ENCODE results near the gene TMTC2. TPM values are rescaled to one million over a fixed set of nuclear protein-coding genes. Genes with fewer than 3 reads are reported as not detected.

Gene TMTC2
- total RNA-seq = 1 to 10 TPM; 5.1 to 6.0 TPM

DNA sequence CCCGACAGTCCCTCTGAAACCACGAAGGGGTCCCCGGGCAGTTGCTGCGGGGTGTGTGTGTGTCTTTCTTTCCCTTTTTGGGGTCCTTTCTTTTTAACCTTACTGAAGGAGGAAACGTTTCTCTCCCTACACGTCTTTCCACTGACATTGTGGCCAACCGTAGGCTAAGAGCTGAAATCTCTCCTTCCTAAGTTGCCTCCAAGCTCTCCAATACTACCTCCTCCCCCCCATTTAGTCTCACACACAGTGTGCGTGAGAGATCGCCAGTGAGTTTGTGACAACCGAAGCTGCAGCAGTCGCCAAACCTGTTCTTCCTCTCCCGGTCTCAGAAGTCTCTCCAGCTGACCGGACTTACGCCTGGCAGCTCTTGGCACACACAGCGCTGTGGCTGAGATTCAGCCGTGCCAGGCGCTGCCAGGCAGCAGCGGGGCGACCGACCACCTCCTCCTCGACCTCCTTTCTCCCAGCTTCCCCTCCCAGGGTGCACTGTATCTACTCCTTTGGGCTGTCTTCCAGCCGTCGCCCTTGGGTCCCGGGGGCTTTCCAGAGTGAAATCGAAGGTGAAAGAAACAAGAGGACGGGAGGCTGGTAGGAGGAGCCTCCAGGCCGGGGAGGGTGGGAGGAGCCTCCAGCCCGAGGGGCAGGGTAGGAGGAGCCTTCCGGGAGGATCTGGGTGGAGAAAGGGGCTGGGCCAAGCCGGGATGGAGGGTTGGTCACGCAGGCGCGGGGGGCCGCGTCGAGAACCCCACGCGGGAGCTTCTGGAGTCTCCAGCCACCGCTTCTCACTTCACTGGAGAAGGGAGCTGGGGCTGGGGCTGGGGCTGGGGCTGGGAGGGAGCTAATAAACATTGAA is at the start of gene TMTC2:
Gene TMTC2, plus strand, starts transcription at position 739 of the 853 bp plus-strand sequence.
- POLR2A ChIA-PET = interaction anchor here (0.6 to 2.5 kb wide), 7 partner anchors 10 to 328 kb away, joined by 3 to 14 read pairs (median 4); partner anchors contain the start of genes CCDC59 and METTL25
- no peaks in the 10 kb centered on the region for H3K36me3 Mint-ChIP-seq (ENCODE audit: low read depth)
- peaks cover 21% of the 10 kb centered on the region for H3K27me3 Mint-ChIP-seq
- peak within 1 kb of the TSS; percentile 78 for H3K27ac Mint-ChIP-seq
- H3K4me1 Mint-ChIP-seq = peaks cover 22% of the 10 kb centered on the region
- no peaks in the 10 kb centered on the region for H3K9me3 Mint-ChIP-seq
- peak within 1 kb of the TSS; percentile 85 for H3K4me3 Mint-ChIP-seq
- CTCF ChIA-PET = interaction anchor here (0.5 to 3.6 kb wide), 42 partner anchors 9 to 1817 kb away, joined by 3 to 37 read pairs (median 4); partner anchors contain the start of genes CCDC59 and METTL25
- DNase-seq = peak; percentile 93

DNA sequence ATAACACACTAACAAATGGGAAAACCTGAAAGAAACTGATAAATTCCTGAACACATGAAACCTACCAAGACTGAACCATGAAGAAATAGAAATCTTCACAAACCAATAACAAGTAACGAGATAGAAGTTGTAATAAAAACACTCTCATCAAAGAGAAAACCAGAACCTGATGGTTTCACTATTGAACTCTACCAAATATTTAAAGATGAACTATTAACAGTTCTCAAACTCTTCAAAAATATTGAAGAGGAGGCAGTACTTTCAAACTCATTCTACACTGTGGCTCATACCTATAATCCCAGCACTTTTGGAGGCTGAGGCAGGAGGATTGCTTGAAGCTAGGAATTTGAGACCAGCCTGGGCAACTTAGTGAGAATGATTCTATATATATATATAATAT is 48.4 kb upstream of the TMTC2 start:
- Mint-ChIP-seq H3K4me1 (no peaks in the 10 kb centered on the region), H3K27ac (no peak overlapping the region), H3K9me3 (no peaks in the 10 kb centered on the region), H3K27me3 (no peaks in the 10 kb centered on the region), H3K4me3 (no peak overlapping the region), H3K36me3 (ENCODE audit: low read depth) (no peaks in the 10 kb centered on the region)
- DNase-seq = no peak
- CTCF ChIA-PET = no interaction called here
- POLR2A ChIA-PET = no interaction called here

DNA sequence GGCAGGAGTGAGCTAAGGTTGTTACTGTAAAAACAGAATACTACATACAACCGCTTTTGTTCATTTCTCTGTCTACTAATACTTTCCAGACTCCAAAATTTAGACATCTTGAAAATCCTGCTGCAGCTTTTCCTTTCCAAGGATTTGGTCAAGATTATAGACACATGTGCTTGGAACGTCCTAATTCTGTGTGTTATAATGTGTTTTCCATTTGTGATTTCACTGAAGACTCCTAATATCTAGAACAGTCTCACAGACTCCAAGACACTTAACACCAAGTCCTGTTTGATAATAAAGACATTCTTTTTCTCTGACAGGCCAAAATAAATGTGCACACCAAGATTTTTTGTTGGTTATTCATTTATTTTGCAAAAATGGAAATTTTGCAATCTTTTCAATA is 41.8 kb upstream of the TMTC2 start:
- H3K9me3 Mint-ChIP-seq = no peaks in the 10 kb centered on the region
- peaks cover 5% of the 10 kb centered on the region for H3K4me1 Mint-ChIP-seq
- no peak for DNase-seq
- H3K27me3 Mint-ChIP-seq = peaks cover 7% of the 10 kb centered on the region
- H3K4me3 Mint-ChIP-seq = no peak overlapping the region
- CTCF ChIA-PET = no interaction called here
- H3K36me3 Mint-ChIP-seq (ENCODE audit: low read depth) = no peaks in the 10 kb centered on the region
- H3K27ac Mint-ChIP-seq = no peak overlapping the region
- POLR2A ChIA-PET = no interaction called here

DNA sequence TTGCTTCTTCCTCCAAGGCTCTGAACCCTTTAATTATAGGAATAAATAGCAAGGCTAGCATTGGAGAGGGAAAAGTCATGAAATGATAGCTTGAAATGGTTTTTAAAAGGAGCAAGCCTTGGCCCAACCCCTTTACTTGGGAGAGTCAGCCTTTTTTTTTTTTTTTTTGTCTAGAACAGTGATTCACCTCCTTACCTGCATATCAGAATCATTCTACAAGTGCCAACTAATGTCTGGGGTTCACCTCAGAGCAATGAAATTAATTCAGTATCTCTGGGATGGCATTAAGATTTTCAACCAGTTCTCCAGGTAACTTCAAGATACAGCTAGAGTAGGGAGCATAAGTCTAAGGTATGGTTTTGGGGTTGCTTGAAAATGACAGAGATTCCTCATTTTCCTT is 41.3 kb upstream of the TMTC2 start:
- no peak for DNase-seq
- CTCF ChIA-PET = no interaction called here
- POLR2A ChIA-PET = interaction anchor here (0.9 kb wide), 1 partner anchor 41 kb away, joined by 4 read pairs; no protein-coding TSS in a partner anchor
- Mint-ChIP-seq H3K4me3 (no peak overlapping the region), H3K36me3 (ENCODE audit: low read depth) (no peaks in the 10 kb centered on the region), H3K27me3 (peaks cover 7% of the 10 kb centered on the region), H3K9me3 (no peaks in the 10 kb centered on the region), H3K27ac (no peak overlapping the region), H3K4me1 (peaks cover 7% of the 10 kb centered on the region)

GRCh38 chr12:82647853-82648252 is 38.9 kb upstream of the TMTC2 start:
- DNase-seq = no peak
- POLR2A ChIA-PET = no interaction called here

DNA sequence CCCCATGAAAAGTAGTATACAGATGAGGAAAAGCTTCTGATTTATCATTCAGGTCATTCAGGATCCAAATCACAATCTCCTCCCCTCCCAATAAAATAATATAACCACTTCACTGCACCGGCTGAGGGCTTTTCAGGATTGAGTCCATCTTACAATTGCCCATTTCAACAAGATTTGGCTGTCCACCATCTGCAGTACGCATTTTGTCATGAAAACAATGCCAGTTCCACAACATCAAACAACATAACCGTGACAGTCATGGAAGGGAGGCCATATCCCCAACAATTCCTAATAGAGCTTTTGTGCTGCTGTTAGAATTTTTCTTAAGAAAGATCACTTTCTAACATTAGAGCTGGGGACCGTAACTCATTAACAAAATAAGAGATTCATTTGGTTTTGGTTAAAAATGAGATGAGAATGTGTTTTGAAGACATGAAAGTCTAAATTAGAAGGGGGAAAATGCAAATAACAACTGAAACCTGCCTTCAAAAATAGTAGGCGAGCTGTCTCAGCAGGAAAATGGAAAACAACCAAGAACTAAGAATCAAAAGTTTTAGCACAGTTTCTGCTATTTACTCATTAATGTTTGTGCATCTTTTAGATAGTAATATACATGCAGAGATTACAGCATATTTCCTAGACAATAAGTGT is 38.3 kb upstream of the TMTC2 start:
- Mint-ChIP-seq H3K9me3 (no peaks in the 10 kb centered on the region), H3K36me3 (ENCODE audit: low read depth) (no peaks in the 10 kb centered on the region), H3K27me3 (peaks cover 7% of the 10 kb centered on the region), H3K27ac (no peak overlapping the region), H3K4me3 (no peak overlapping the region), H3K4me1 (peaks cover 23% of the 10 kb centered on the region)
- DNase-seq = no peak
- CTCF ChIA-PET = interaction anchor here (1.3 kb wide), 1 partner anchor 37 kb away, joined by 4 read pairs; no protein-coding TSS in a partner anchor
- POLR2A ChIA-PET = no interaction called here

More at GRCh38 chr12:82647853-82648252, 38.9 kb upstream of the TMTC2 start:
- Mint-ChIP-seq H3K36me3 (ENCODE audit: low read depth) (no peaks in the 10 kb centered on the region), H3K27ac (no peak overlapping the region), H3K9me3 (no peaks in the 10 kb centered on the region), H3K4me1 (peaks cover 23% of the 10 kb centered on the region), H3K4me3 (no peak overlapping the region), H3K27me3 (peaks cover 7% of the 10 kb centered on the region)
- CTCF ChIA-PET = interaction anchor here (1.3 kb wide), 1 partner anchor 38 kb away, joined by 4 read pairs; no protein-coding TSS in a partner anchor

DNA sequence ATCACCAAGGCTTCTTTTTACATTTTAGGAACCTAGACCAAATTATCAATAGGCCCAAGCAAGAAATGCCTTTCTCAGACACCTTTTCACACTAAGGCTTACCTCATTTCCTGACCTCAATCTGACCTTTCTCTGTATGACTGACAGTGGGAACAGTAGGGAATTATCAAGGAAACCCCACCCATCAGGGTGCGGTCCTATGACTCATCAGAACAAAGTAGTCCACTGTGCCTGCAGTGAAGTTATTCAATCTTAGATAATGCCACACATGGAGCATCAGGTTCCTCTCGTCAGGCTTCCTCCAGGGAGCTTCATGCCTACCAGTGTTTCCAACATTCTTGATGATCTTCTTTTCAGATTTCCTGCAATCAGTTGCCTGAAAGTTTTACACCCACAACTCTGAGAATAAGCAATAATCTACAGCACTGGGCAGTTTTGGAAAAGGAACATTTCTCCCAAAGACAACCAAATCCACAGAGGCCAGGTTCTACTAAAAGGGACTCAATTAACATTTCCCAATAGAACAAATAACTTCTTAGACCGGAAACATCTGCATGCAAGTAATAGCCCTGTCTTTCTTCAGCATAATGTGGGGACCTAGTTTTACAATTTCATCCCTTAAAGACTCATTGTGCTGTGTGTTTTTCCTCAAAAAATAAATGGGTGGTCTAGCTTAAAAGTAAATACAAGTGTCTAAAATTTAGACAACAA is 35.9 kb upstream of the TMTC2 start:
- H3K27ac Mint-ChIP-seq = peak overlapping the region; percentile 37
- POLR2A ChIA-PET = interaction anchor here (1.1 to 2.8 kb wide), 2 partner anchors 36 to 292 kb away, joined by 3 to 10 read pairs; partner anchors contain the start of gene TMTC2
- no peaks in the 10 kb centered on the region for H3K9me3 Mint-ChIP-seq
- H3K27me3 Mint-ChIP-seq = peaks cover 11% of the 10 kb centered on the region
- CTCF ChIA-PET = interaction anchor here (2.4 kb wide), 1 partner anchor 35 kb away, joined by 17 read pairs; the partner anchor contains the start of gene TMTC2
- peaks cover 23% of the 10 kb centered on the region for H3K4me1 Mint-ChIP-seq
- no peak overlapping the region for H3K4me3 Mint-ChIP-seq
- no peaks in the 10 kb centered on the region for H3K36me3 Mint-ChIP-seq (ENCODE audit: low read depth)
- DNase-seq = peak; percentile 55

GRCh38 chr12:82651489-82651888 is 35.2 kb upstream of the TMTC2 start:
- no peak for DNase-seq
- Mint-ChIP-seq H3K9me3 (no peaks in the 10 kb centered on the region), H3K4me3 (no peak overlapping the region), H3K27me3 (peaks cover 12% of the 10 kb centered on the region), H3K4me1 (peaks cover 23% of the 10 kb centered on the region), H3K27ac (no peak overlapping the region), H3K36me3 (ENCODE audit: low read depth) (no peaks in the 10 kb centered on the region)
- POLR2A ChIA-PET = interaction anchor here (2.8 kb wide), 1 partner anchor 35 kb away, joined by 10 read pairs; the partner anchor contains the start of gene TMTC2
- CTCF ChIA-PET = interaction anchor here (2.4 kb wide), 1 partner anchor 35 kb away, joined by 17 read pairs; the partner anchor contains the start of gene TMTC2

DNA sequence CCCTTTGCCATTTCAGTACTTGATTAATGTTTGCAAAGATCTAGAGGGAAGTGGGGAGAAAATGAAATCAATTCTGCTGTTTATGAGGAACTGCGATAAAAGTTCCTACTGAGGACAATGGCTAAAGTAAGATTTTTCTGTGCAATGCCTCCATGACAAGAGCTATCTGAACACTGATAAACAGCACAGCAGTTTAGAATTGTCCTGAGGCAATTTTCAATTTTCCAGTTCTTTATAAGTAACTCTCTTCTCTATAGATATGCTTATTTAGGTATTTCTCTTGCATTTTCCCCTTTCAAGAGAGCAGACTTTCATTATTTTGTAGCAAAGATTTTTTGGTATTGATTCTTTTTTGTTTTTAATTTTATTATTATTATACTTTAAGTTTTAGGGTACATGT is 34.6 kb upstream of the TMTC2 start:
- H3K9me3 Mint-ChIP-seq = no peaks in the 10 kb centered on the region
- peaks cover 13% of the 10 kb centered on the region for H3K27me3 Mint-ChIP-seq
- CTCF ChIA-PET = interaction anchor here (2.4 kb wide), 1 partner anchor 34 kb away, joined by 17 read pairs; the partner anchor contains the start of gene TMTC2
- no peaks in the 10 kb centered on the region for H3K36me3 Mint-ChIP-seq (ENCODE audit: low read depth)
- no peak overlapping the region for H3K27ac Mint-ChIP-seq
- H3K4me3 Mint-ChIP-seq = no peak overlapping the region
- H3K4me1 Mint-ChIP-seq = peaks cover 23% of the 10 kb centered on the region
- no peak for DNase-seq
- POLR2A ChIA-PET = interaction anchor here (2.8 kb wide), 1 partner anchor 35 kb away, joined by 10 read pairs; the partner anchor contains the start of gene TMTC2

GRCh38 chr12:82655751-82656150 is 31.0 kb upstream of the TMTC2 start:
- DNase-seq = no peak
- no peaks in the 10 kb centered on the region for H3K36me3 Mint-ChIP-seq (ENCODE audit: low read depth)
- no peak overlapping the region for H3K4me3 Mint-ChIP-seq
- H3K4me1 Mint-ChIP-seq = peaks cover 13% of the 10 kb centered on the region
- H3K27me3 Mint-ChIP-seq = peaks cover 8% of the 10 kb centered on the region
- ChIA-PET CTCF (no interaction called here), POLR2A (no interaction called here)
- H3K9me3 Mint-ChIP-seq = peaks cover 2% of the 10 kb centered on the region
- no peak overlapping the region for H3K27ac Mint-ChIP-seq

DNA sequence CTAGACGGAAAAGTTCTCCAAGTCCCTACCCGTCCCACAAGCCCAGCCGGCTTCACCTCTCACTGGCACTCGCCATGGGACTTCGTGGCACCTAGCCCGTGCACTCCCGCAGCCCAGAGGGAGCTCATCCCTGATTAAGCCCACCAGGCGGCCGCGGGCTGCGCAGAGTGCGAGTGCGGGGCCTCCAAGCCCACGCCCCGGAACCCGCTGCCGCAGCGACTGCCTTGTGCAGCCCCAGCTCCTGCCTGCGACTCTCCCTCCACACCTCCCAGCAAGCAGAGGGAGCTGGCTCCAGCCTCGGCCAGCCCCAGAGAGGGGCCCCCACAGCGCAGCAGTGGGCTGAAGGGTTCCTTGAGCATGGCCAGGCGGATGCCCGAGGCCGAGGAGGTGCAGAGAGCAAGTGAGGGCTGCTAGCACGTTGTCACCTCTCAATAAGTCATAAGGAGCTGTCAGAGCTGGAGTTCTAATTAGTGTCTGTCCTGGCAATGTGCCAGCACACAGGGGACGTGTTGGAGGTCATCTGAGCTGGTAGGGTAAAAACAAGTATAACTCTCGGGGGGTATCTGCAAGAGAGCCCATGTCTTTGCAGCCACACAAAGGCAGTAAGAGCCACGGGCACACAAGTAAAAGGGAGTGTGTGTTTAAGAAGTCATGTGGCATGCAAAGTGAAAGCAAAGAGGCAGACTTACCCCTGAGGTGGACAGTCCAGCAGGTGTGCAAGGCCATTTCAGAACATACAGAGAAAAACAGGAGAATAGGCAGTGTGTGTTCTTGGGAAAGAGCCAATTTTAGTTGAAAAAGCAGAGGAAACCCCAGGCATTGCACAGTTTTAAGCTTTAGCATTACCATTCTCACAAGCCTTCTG is 27.1 kb upstream of the TMTC2 start:
- CTCF ChIA-PET = no interaction called here
- POLR2A ChIA-PET = no interaction called here
- Mint-ChIP-seq H3K27ac (no peak overlapping the region), H3K4me3 (no peak overlapping the region), H3K36me3 (ENCODE audit: low read depth) (no peaks in the 10 kb centered on the region), H3K9me3 (peaks cover 2% of the 10 kb centered on the region), H3K27me3 (peaks cover 12% of the 10 kb centered on the region), H3K4me1 (no peaks in the 10 kb centered on the region)
- no peak for DNase-seq

All from activated CD4-positive, alpha-beta memory T cell treated with anti-CD3 and anti-CD28 coated beads, Interleukin-2, amount 10 ng/mL, durations not matched to agents 7 days and 5 days (primary cell).